Skeletal muscle tissue (tissue), 5 donors: ENCODE results near the gene UGGT2. TPM values are rescaled to one million over a fixed set of nuclear protein-coding genes. Genes with fewer than 3 reads are reported as not detected.
"Not testable (repeated sequence)": the region's sequence is repeated elsewhere in the genome, so short reads cannot be mapped to it uniquely, and the experiment has no call there.

ENCODE experiments used
- H3K27ac ChIP-seq: one replicate; pipeline ENCODE4 v1.7.0; 2013; ENCODE audit warnings: mild to moderate bottlenecking, low read depth, low read length, inconsistent platforms
- H3K27me3 ChIP-seq, 3 donors: one replicate each; pipeline ENCODE4 v1.7.0; 2013; ENCODE audit warnings: low read length in 3 of 3; ENCODE audit not compliant: control insufficient read depth in 3 of 3, insufficient read depth in 3 of 3
- H3K36me3 ChIP-seq, 3 donors: one replicate each; pipeline ENCODE4 v1.7.0; 2013; ENCODE audit warnings: low read length in 3 of 3; ENCODE audit not compliant: control insufficient read depth in 3 of 3, insufficient read depth in 3 of 3
- H3K4me1 ChIP-seq, 3 donors: one replicate each; pipeline ENCODE4 v1.7.0; 2013; ENCODE audit warnings: low read length in 3 of 3, mild to moderate bottlenecking in 3 of 3; ENCODE audit not compliant: control insufficient read depth in 3 of 3, insufficient read depth in 3 of 3
- H3K4me3 ChIP-seq, 3 donors: one replicate each; pipeline ENCODE4 v1.7.0; 2013; ENCODE audit warnings: low read length in 3 of 3
- H3K9ac ChIP-seq, 3 donors: one replicate each; pipeline ENCODE4 v1.7.0; 2013; ENCODE audit warnings: low read length in 3 of 3, mild to moderate bottlenecking in 3 of 3, moderate library complexity in 2 of 3, low read depth in 1 of 3
- H3K9me3 ChIP-seq, 3 donors: one replicate each; pipeline ENCODE4 v1.7.0; 2013; ENCODE audit warnings: low read length in 3 of 3; ENCODE audit not compliant: control insufficient read depth in 3 of 3
- small RNA-seq: library from RNA; depleted of rRNA; stranded (forward); fragments of <200 nt; gene quantifications from one replicate; pipeline ENCODE3, GENCODE V24; 2014
- total RNA-seq: library from RNA; depleted of rRNA; stranded (reverse); fragments of >200 nt; gene quantifications from one replicate; pipeline ENCODE4 v1.2.3, GENCODE V29; 2014
- donor health status: Osteomylitis.

Gene UGGT2
- total RNA-seq, 1 donor from 2014 or later, result 43.8 TPM

DNA sequence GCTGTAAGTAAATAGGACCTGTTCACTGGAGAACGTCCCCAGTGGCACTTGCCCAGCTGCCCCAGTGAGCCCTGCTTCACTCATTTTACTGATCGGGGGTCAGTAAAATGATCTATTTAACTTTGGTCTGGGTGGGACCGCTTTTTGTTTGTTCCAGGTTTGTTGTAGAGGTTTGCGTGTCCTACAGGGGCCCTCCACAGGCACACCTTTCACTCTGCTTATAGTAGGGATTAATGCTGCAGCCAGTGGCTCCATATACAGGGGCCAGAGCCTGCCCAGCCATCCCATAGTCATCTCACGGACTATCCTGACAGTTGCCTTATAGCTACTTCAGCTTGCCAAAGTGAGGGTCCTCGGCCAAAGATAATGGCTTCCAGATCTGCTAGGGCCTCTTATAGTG is 272.2 kb downstream of the UGGT2 start:
- Histone ChIP-seq H3K9me3 (no peaks in the 10 kb centered on the region), H3K27me3 (no peaks in the 10 kb centered on the region)

DNA sequence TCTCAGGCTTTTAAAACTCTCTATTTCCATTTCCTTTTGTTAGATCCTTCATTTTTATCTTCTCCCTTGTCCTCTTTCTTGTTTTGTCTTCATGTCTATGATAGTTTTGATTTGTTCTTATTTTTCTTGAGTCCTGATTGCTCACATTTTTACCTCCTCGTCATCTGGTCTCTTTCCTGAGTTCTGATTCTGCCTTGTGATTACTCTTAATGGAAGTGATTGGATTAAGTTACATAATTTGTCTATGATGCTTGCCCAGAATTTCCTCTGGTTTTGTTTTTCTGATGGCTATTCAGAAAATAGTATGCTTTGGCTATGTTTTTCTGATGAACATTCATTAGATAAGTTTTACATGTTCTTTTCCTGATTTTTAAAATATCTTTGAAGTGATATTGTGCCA is 273.7 kb downstream of the UGGT2 start:
- H3K36me3 ChIP-seq, result peaks cover 4 to 9% (median 9%) of the 10 kb centered on the region in 3 donors

More for the DNA sequence above, 272.2 kb downstream of the UGGT2 start:
- H3K9ac ChIP-seq, result no peak overlapping the region
- no peak overlapping the region for H3K4me3 ChIP-seq
- H3K36me3 ChIP-seq, result peaks cover 4 to 9% (median 9%) of the 10 kb centered on the region in 3 donors
- H3K27ac ChIP-seq, result no peak overlapping the region
- no peaks in the 10 kb centered on the region for H3K4me1 ChIP-seq

DNA sequence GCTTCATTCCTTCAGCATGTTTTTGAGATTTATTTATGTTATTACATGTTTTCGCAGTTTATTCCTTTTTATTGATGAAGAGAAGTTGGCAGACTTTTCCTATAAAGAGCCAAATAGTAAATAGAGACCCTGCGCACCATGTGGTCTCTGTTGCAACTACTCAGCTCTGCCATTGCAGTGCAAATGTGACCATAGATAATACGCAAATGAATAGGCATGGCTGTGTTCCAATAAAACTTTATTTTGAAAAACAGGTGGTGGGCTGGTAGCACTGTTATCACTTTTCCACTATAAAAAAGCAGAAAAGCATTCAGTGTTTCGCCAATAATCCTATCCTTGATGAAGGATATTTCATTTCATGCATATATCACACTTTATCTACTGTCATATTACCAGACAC is 281.3 kb downstream of the UGGT2 start:
- Histone ChIP-seq H3K9me3 (no peaks in the 10 kb centered on the region), H3K4me1 (no peaks in the 10 kb centered on the region), H3K27me3 (no peaks in the 10 kb centered on the region), H3K4me3 (no peak overlapping the region), H3K27ac (no peak overlapping the region), H3K36me3 (peaks cover 0 to 8% (median 0%) of the 10 kb centered on the region in 3 donors), H3K9ac (no peak overlapping the region)

More for the DNA sequence above, 273.7 kb downstream of the UGGT2 start:
- no peaks in the 10 kb centered on the region for H3K4me1 ChIP-seq
- no peaks in the 10 kb centered on the region for H3K27me3 ChIP-seq
- no peaks in the 10 kb centered on the region for H3K9me3 ChIP-seq
- H3K27ac ChIP-seq, result no peak overlapping the region
- H3K4me3 ChIP-seq, result no peak overlapping the region
- H3K9ac ChIP-seq, result no peak overlapping the region

DNA sequence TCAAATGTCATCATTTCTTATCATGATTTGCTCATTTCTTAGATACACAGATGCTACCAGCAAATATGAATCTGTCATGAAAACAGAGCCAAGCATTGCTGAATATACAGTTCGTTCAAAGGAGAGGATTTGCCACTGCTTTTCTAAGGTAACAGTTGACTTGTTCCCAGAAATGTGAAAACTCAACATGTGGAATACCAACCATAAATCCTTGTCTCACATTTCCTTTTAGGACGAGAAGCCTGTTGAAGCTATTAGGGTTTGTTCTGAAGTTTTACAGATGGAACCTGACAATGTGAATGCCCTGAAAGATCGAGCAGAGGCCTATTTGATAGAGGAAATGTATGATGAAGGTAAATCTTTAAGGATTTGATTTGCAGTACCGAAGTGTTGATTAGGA is 289.6 kb downstream of the UGGT2 start:
- Histone ChIP-seq H3K9ac (no peak overlapping the region), H3K36me3 (peaks cover 6 to 18% (median 11%) of the 10 kb centered on the region in 3 donors), H3K27me3 (no peaks in the 10 kb centered on the region), H3K9me3 (no peaks in the 10 kb centered on the region), H3K27ac (no peak overlapping the region), H3K4me1 (no peaks in the 10 kb centered on the region), H3K4me3 (no peak overlapping the region)

DNA sequence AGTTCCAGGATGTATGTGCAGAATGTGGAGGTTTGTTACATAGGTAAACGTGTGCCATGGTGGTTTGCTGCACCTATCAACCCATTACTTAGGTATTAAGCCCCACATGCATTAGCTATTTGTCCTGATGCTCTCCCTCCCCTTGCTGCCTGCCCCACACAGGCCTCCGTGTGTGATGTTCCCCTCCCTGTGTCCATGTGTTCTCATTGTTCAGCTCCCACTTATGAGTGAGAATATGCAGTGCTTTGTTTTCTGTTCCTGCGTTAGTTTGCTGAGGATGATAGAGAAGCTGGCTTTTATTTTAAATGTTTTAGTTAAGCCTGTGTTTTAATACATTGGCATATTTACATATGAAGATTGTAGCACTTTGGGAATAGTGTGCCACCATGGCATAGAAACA is 290.6 kb downstream of the UGGT2 start:
- H3K36me3 ChIP-seq, result peaks cover 6 to 18% (median 11%) of the 10 kb centered on the region in 3 donors
- not testable (repeated sequence) for H3K9ac ChIP-seq, H3K4me1 ChIP-seq, H3K4me3 ChIP-seq, H3K27me3 ChIP-seq, H3K9me3 ChIP-seq, H3K27ac ChIP-seq

DNA sequence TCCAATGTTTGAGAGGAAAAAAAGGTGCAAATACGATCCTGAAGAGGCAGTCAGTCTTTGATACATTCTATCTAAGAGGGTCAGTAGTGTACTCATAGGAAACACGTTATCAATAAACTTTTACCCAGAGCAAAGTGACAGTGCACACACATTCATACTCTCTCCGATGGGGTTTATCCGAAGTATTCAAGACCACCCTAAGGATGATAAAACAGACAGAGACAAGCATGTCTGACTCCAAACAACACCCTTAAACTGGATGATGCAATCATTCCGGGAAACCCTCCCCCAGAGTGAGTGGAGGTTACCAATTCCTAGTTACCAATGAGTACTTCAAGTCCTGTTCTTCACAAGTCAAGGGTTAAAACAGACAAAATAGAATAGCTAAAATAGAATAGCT is 297.1 kb downstream of the UGGT2 start:
- H3K4me3 ChIP-seq, result no peak overlapping the region
- H3K36me3 ChIP-seq, result no peaks in the 10 kb centered on the region
- H3K4me1 ChIP-seq, result peaks cover 6 to 15% (median 14%) of the 10 kb centered on the region in 3 donors

DNA sequence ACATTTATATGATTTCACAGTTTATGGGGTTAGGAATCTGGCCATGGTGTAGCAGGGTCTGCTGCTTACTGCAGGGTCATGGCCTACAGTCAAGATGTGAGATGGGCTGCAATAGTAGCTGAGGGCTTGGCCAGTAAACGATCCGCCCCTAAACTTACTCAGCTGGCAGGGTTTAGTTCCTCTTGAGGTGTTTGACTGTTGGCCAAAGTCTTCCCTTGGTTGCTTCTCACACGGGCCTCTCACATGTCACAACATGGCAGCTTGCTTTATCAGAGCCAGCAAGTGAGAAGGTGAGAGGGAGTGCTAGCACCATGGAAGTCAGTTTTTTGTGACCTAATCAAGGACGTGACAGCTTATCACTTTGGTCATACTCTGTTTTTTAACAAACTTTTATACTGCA is 299.1 kb downstream of the UGGT2 start:
- Histone ChIP-seq H3K4me3 (no peak overlapping the region), H3K27ac (no peak overlapping the region), H3K27me3 (no peaks in the 10 kb centered on the region), H3K9ac (no peak overlapping the region), H3K4me1 (peaks cover 6 to 19% (median 14%) of the 10 kb centered on the region in 3 donors), H3K9me3 (no peaks in the 10 kb centered on the region), H3K36me3 (no peaks in the 10 kb centered on the region)

More for the DNA sequence above, 297.1 kb downstream of the UGGT2 start:
- no peaks in the 10 kb centered on the region for H3K9me3 ChIP-seq
- no peak overlapping the region for H3K9ac ChIP-seq
- no peak overlapping the region for H3K27ac ChIP-seq
- no peaks in the 10 kb centered on the region for H3K27me3 ChIP-seq

DNA sequence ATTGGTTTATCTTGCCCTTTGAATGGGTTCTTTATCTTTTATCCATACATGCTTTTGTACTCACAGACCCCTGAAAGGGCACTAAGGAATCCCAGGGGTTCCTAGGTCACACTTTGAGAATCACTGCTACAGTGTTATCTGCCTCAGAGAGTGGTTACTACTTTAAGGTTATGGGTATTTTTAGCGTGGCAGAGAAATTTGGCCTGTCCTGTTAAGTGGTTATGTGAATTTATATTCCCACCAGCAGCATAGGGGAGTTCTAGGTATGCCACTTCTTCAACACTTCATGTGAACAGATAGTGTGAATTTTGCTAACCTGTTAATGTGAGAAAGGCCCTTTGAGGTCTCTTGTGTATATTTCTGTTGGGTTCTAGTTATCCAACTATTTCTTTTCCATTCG is 300.5 kb downstream of the UGGT2 start:
- Histone ChIP-seq H3K4me1 (peaks cover 6 to 19% (median 14%) of the 10 kb centered on the region in 3 donors), H3K27ac (no peak overlapping the region), H3K9me3 (no peaks in the 10 kb centered on the region), H3K4me3 (no peak overlapping the region), H3K9ac (no peak overlapping the region), H3K36me3 (no peaks in the 10 kb centered on the region), H3K27me3 (no peaks in the 10 kb centered on the region)

Small RNA genes within 50 kb of the gene (small RNA-seq; reads per million reads assigned to genes)
- gene HMGN1P24, result not detected

Other genes with a start within 250 kb of the UGGT2 start
- gene HS6ST3, start 36.7 kb upstream of the UGGT2 start, total RNA-seq, result 0.52 TPM